Psoas muscle (tissue), 8 donors: Measurements from ENCODE around the gene WWOX. TPM values are rescaled to one million over a fixed set of nuclear protein-coding genes. Genes with fewer than 3 reads are reported as not detected.

ENCODE experiments used
- ATAC-seq, 4 donors: fragments of 200-7000 bp; cut with Tn5 transposase; one replicate each; pipeline ENCODE4 v1.9.1; 2020; ENCODE audit warnings: moderate library complexity in 3 of 4, mild to moderate bottlenecking in 2 of 4
- DNase-seq, 2 donors: peaks; one replicate each; pipeline ENCODE4 v3.0.0-alpha.2; 2020
- H3K27ac ChIP-seq: fragments of 200-600 bp; one replicate; pipeline ENCODE4 v1.8.0; 2022
- H3K27me3 ChIP-seq, 3 donors: fragments of 200-600 bp in 1 of 3; one replicate each; pipeline versions ENCODE4 v1.6.1 to v1.8.0; 2013 to 2022; ENCODE audit warnings: low read length in 2 of 3, mild to moderate bottlenecking in 2 of 3, moderate library complexity in 1 of 3; ENCODE audit not compliant: insufficient read depth in 3 of 3
- H3K36me3 ChIP-seq, 2 donors: fragments of 200-600 bp in 1 of 2; one replicate each; pipeline versions ENCODE4 v1.6.1 to v1.8.0; 2013 to 2022; ENCODE audit warnings: low read depth in 1 of 2, mild to moderate bottlenecking in 1 of 2, moderate library complexity in 1 of 2; ENCODE audit not compliant: insufficient read depth in 1 of 2
- H3K4me1 ChIP-seq: fragments of 200-600 bp; one replicate; pipeline ENCODE4 v1.8.0; 2022
- H3K4me3 ChIP-seq: fragments of 200-600 bp; one replicate; pipeline ENCODE4 v1.8.0; 2022; ENCODE audit warnings: mild to moderate bottlenecking
- H3K9me3 ChIP-seq: fragments of 200-600 bp; one replicate; pipeline ENCODE4 v1.8.0; 2022
- WGBS, 3 donors: extraction: QIAGEN DNeasy Blood & Tissue Kit; methylation state at CpG; one replicate each; pipeline versions ENCODE4 v1.1.6 to v1.1.7; 2013; 5-methylcytosine and 5-hydroxymethylcytosine counted together
- intact Hi-C, 2 donors: fragments of 100-400 bp; cut with DNase I; formaldehyde crosslinking; loops; one replicate each; pipeline versions ENCODE4 v1.11.0 to v1.14.2; 2022
- polyA plus RNA-seq, 3 donors: library from polyadenylated mRNA; stranded (reverse); fragments of 200-250 nt; gene quantifications; one replicate each; pipeline ENCODE4 v1.2.3, GENCODE V29; 2013
- total RNA-seq, 4 donors: library from RNA; stranded (reverse); fragmentation: NEBNext Ultra II Directional in 2 of 4; extraction: Animal tissue kit (Norgen Biotek cat#: 25700) in 2 of 4; gene quantifications; one replicate each; pipeline versions ENCODE4 v1.2.1 to v1.2.4, GENCODE V29; 2021 to 2023
- TF ChIP-seq, protein P1 (sequence below): fragments of 200-600 bp; IDR thresholded peaks from one replicate; pipeline ENCODE4 v1.8.0; 2022; ENCODE audit warnings: antibody characterized with exemption
- donor health status: healthy with polysubstance abuse.
- donor health status: DM: no; HTN: no; CAD: no; lungs with moderate emphysema.
- donor health status: Bipolar disorder and iron deficiency.
- donor health status: healthy.
- donor health status: DM: yes; HTN: yes; CAD: no.
- donor health status: DM: no; HTN: no; CAD: no.
- donor health status: DM: no; HTN: no; CAD: no.
- donor health status: DM: yes; HTN: yes; CAD: no.

The WWOX gene
- total and polyA plus RNA-seq, 7 donors = 3.1 to 6.6 (median 5.0) TPM

DNA sequence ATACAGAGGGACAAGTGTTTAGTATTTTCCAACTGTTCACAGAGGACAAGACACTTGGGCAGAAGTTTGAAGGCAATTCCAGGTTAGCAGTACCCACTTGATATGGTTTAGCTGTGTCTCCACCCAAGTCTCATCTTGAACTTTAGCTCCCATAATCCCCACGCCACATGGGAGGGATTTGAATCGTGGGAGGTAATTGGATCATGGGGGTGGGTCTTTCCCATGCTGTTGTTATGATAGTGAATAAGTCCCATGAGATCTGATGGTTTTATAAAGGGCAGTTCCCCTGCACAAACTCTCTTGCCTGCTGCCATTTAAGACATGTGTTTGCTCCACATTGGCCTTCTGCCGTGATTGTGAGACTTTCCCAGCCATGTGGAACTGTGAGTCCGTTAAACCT lies 832.2 kb downstream of the WWOX start:
- no peak for DNase-seq
- WGBS, 3 donors = 74 to 85% (median 83%) methylated on average over 4 of the region's 4 CpGs
- intact Hi-C loops = no loop called here
- Histone ChIP-seq H3K36me3 (no peaks in the 10 kb centered on the region), H3K4me3 (no peak overlapping the region), H3K27me3 (no peaks in the 10 kb centered on the region), H3K9me3 (no peaks in the 10 kb centered on the region), H3K27ac (no peak overlapping the region), H3K4me1 (no peaks in the 10 kb centered on the region)
- TF ChIP-seq, protein P1, sequence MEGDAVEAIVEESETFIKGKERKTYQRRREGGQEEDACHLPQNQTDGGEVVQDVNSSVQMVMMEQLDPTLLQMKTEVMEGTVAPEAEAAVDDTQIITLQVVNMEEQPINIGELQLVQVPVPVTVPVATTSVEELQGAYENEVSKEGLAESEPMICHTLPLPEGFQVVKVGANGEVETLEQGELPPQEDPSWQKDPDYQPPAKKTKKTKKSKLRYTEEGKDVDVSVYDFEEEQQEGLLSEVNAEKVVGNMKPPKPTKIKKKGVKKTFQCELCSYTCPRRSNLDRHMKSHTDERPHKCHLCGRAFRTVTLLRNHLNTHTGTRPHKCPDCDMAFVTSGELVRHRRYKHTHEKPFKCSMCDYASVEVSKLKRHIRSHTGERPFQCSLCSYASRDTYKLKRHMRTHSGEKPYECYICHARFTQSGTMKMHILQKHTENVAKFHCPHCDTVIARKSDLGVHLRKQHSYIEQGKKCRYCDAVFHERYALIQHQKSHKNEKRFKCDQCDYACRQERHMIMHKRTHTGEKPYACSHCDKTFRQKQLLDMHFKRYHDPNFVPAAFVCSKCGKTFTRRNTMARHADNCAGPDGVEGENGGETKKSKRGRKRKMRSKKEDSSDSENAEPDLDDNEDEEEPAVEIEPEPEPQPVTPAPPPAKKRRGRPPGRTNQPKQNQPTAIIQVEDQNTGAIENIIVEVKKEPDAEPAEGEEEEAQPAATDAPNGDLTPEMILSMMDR = no peak
- no peak for ATAC-seq

DNA sequence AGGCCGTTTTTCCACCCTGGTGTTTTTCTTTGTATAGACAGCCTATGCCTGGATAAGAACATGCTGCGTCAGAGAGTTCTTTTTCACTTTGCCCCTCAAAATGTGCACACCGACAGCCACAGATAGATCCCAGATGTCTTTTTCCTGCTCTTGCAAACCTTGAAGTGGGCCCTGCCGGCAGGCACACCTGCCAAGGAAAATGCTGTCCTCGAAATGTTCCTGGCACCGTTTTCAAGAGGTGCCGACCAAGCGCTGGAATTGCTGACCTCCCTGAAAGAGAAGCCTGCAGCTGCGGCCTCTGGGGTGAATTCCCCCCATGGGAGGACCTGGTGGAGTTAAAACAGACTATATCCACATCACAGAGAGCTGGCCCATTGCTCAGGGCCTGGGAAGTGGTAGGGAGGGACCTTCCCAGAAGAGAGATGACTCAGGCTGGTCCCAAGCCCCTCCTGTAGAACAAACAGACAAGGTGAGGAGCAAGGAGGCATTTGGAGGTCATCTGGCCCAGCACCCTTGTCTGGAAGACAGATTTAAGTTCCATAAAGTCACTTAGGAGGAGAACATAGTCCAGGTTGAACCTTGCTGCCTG lies 833.0 kb downstream of the WWOX start:
- Histone ChIP-seq H3K27ac (no peak overlapping the region), H3K4me1 (no peaks in the 10 kb centered on the region), H3K9me3 (no peaks in the 10 kb centered on the region), H3K4me3 (no peak overlapping the region), H3K36me3 (no peaks in the 10 kb centered on the region), H3K27me3 (no peaks in the 10 kb centered on the region)
- no peak for ATAC-seq
- intact Hi-C loops = no loop called here
- TF ChIP-seq, protein P1 = no peak
- DNase-seq = no peak
- WGBS, 3 donors = 57 to 72% (median 60%) methylated on average over 9 of the region's 9 CpGs

DNA sequence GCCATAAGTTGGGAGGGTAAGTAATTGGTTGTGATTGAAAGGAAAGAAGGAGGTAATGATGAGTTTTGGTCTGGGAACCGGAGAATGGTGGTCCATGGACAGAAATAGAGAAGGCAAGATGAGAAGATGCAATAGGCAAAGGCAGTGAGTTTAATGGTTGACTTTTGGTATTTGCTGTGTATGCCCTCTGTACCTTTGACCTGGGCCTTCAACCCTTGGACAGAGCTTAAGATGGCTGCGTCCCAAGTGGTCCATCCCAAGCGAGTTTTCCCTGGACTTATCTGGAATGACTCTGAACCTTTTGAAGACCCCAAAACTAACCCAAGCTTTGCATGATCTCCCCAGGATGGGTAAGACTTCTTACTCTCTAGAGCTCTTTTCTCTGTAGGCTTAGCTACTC lies 836.6 kb downstream of the WWOX start:
- TF ChIP-seq, protein P1 = no peak
- Histone ChIP-seq H3K27ac (no peak overlapping the region), H3K27me3 (no peaks in the 10 kb centered on the region), H3K9me3 (no peaks in the 10 kb centered on the region), H3K36me3 (no peaks in the 10 kb centered on the region), H3K4me3 (no peak overlapping the region), H3K4me1 (no peaks in the 10 kb centered on the region)
- WGBS, 3 donors = 94 to 95% (median 94%) methylated on average over 3 of the region's 3 CpGs
- ATAC-seq (no peak), DNase-seq (no peak)
- intact Hi-C loops = no loop called here

DNA sequence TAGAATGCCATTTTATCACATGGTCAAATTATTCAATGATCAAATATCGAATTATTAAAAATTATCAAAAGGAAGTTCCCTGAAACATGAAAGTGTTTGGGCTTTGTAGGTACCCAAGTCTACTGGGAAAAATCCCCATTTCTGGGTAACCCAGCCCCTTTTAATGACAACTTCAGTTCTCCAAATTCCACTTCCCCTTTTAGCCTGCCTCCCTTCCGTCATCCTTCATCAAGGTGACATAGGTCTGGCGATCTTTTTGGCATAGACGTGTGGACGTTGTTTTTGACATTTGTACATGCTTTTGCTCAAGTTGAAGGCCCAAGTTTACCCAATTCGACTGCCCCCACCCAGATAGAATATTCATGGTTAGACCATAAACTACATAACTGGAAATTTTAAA lies 840.1 kb downstream of the WWOX start:
- Histone ChIP-seq H3K36me3 (no peaks in the 10 kb centered on the region), H3K27me3 (no peaks in the 10 kb centered on the region), H3K4me1 (no peaks in the 10 kb centered on the region), H3K4me3 (no peak overlapping the region), H3K27ac (no peak overlapping the region), H3K9me3 (no peaks in the 10 kb centered on the region)
- intact Hi-C loops = no loop called here
- DNase-seq = no peak
- TF ChIP-seq, protein P1 = no peak
- no peak for ATAC-seq
- WGBS, 3 donors = 73 to 84% (median 79%) methylated on average over 6 of the region's 6 CpGs

DNA sequence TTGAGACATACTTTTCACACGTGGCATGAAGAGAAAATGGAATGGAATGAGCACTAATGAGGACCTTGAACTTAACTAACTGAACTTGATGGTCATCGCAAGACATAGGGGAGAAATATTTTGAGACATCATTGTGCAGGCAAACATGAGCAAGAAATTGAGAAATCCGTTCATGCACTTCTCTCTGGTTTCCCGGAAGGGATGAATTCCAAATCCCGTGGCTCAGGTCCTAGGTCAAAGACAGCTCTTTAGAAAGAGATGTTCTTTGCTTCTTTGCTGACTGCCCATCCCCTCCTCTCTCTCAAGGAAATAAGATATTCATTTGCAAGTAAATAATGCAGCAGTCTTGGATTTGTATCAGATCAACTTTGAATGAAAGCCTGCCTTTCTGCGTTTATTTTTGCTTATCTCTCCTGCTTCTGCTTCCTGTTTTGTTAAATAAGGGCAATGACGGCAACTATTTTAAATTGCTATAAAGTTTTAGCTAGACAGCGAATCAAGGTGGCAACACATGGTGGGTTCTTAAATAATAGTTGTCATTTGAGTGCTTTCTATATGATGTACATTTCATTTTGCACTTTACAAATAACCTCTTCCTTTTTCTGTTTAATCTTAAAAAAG lies 843.3 kb downstream of the WWOX start:
- Histone ChIP-seq H3K4me1 (no peaks in the 10 kb centered on the region), H3K27me3 (no peaks in the 10 kb centered on the region), H3K36me3 (no peaks in the 10 kb centered on the region), H3K4me3 (no peak overlapping the region), H3K9me3 (no peaks in the 10 kb centered on the region), H3K27ac (no peak overlapping the region)
- DNase-seq (no peak), ATAC-seq (no peak)
- TF ChIP-seq, protein P1 = no peak
- 69 to 71% (median 70%) methylated on average over 8 of the region's 8 CpGs for WGBS, 3 donors
- intact Hi-C loops = no loop called here
